Breast epithelium (tissue), 3 donors: ENCODE results near the gene OTX1.

ENCODE experiments used
- POLR2A ChIP-seq: fragments of 450-650 bp; IDR thresholded peaks from one replicate; pipeline ENCODE4 v1.6.1; 2016; ENCODE audit warnings: antibody characterized with exemption, mild to moderate bottlenecking, moderate library complexity
- TF ChIP-seq, protein P1 (sequence below), 3 donors: fragments of 450-650 bp; IDR thresholded peaks; one replicate each; pipeline ENCODE4 v1.5.1; 2016 to 2017; ENCODE audit warnings: antibody characterized with exemption in 3 of 3, mild to moderate bottlenecking in 3 of 3, moderate library complexity in 3 of 3

DNA sequence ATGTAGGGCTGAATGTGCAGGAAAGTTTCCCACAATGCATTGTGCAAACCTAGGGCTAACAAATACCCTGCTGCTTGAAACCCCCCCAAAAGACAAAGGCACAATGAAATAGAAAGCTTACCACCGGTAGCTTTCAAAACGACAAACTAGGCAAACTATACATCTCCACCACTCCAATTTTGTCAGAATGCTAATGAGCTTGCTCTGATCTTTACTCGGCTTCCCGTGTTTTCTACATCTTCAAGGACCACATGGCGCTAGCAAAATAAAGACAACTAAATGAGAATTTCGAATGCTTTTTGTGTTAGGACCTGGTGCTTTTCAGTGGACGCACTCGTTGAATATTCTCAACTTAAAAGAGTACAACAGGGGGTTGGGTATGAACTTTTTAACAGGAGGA, 37.2 kb upstream of the OTX1 start:
- no peak for TF ChIP-seq POLR2A
- TF ChIP-seq, protein P1, sequence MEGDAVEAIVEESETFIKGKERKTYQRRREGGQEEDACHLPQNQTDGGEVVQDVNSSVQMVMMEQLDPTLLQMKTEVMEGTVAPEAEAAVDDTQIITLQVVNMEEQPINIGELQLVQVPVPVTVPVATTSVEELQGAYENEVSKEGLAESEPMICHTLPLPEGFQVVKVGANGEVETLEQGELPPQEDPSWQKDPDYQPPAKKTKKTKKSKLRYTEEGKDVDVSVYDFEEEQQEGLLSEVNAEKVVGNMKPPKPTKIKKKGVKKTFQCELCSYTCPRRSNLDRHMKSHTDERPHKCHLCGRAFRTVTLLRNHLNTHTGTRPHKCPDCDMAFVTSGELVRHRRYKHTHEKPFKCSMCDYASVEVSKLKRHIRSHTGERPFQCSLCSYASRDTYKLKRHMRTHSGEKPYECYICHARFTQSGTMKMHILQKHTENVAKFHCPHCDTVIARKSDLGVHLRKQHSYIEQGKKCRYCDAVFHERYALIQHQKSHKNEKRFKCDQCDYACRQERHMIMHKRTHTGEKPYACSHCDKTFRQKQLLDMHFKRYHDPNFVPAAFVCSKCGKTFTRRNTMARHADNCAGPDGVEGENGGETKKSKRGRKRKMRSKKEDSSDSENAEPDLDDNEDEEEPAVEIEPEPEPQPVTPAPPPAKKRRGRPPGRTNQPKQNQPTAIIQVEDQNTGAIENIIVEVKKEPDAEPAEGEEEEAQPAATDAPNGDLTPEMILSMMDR (IDR thresholded peaks at IDR 0.05) = no peak
